CD4-positive, alpha-beta T cell (primary cell): ENCODE measurements around the gene KDM1B. TPM values are rescaled to one million over a fixed set of nuclear protein-coding genes. Genes with fewer than 3 reads are reported as not detected.

ENCODE experiments used
- ATAC-seq: fragments of 200-7000 bp; cut with Tn5 transposase; one replicate; pipeline ENCODE4 v1.10.0; 2022; ENCODE audit warnings: mild to moderate bottlenecking; ENCODE audit not compliant: poor library complexity
- CTCF ChIA-PET: fragments of 350-600 bp; sonication (Branson Sonifier 250); formaldehyde crosslinking; loops from one replicate; lab custom pipeline; 2021; ENCODE audit warnings: antibody characterized with exemption, inconsistent platforms; lab: Charles Lee
- POLR2A ChIA-PET: fragments of 350-600 bp; sonication (Branson Sonifier 250); formaldehyde crosslinking; loops from one replicate; lab custom pipeline; 2021; ENCODE audit warnings: antibody characterized with exemption, inconsistent platforms; lab: Charles Lee
- DNase-seq, 14 experiments: peaks; one replicate each; pipeline ENCODE4 v3.0.0-alpha.2; 2013 to 2020; ENCODE audit warnings: mixed read lengths in 2 of 14
- H3K27ac ChIP-seq, 2 donors: one replicate each; pipeline versions ENCODE4 v1.5.1 to v1.7.0; 2013; ENCODE audit warnings: low read length in 2 of 2, low read depth in 1 of 2, mild to moderate bottlenecking in 1 of 2
- H3K27me3 ChIP-seq, 2 experiments: 1 replicate in 1 of 2; 2 replicates in 1 of 2; pipeline versions ENCODE4 v1.6.1 to v1.7.0; 2013; ENCODE audit warnings: low read length in 2 of 2, control low read depth in 1 of 2, mild to moderate bottlenecking in 1 of 2, moderate library complexity in 1 of 2; ENCODE audit not compliant: insufficient read depth in 2 of 2, control insufficient read depth in 1 of 2
- H3K36me3 ChIP-seq: one replicate; pipeline ENCODE4 v1.6.1; 2013; ENCODE audit warnings: low read length, control low read depth; ENCODE audit not compliant: insufficient read depth
- H3K4me1 ChIP-seq: one replicate; pipeline ENCODE4 v1.6.1; 2013; ENCODE audit warnings: low read length, control low read depth; ENCODE audit not compliant: insufficient read depth
- H3K4me3 ChIP-seq: one replicate; pipeline ENCODE4 v1.5.1; 2013; ENCODE audit warnings: mild to moderate bottlenecking, low read length, moderate library complexity
- H3K9me3 ChIP-seq, 2 experiments: 1 replicate in 1 of 2; 2 replicates in 1 of 2; pipeline versions ENCODE4 v1.6.1 to v1.7.0; 2013; ENCODE audit warnings: low read length in 2 of 2, mild to moderate bottlenecking in 2 of 2, control low read depth in 1 of 2, moderate library complexity in 1 of 2; ENCODE audit not compliant: control insufficient read depth in 1 of 2, insufficient read depth in 1 of 2
- H3K27ac Mint-ChIP-seq: one replicate; pipeline ENCODE4 v1.8.0; 2020; ENCODE audit warnings: mixed read lengths
- H3K27me3 Mint-ChIP-seq: one replicate; pipeline ENCODE4 v1.8.0; 2021; ENCODE audit warnings: mixed read lengths
- H3K36me3 Mint-ChIP-seq: one replicate; pipeline ENCODE4 v1.8.0; 2021; ENCODE audit warnings: low read depth, mixed read lengths
- H3K4me1 Mint-ChIP-seq: one replicate; pipeline ENCODE4 v1.8.0; 2021; ENCODE audit warnings: low read depth, mixed read lengths
- H3K4me3 Mint-ChIP-seq: one replicate; pipeline ENCODE4 v1.8.0; 2020; ENCODE audit warnings: mild to moderate bottlenecking, mixed read lengths
- H3K9me3 Mint-ChIP-seq: one replicate; pipeline ENCODE4 v1.8.0; 2020; ENCODE audit warnings: mixed read lengths
- CTCF ChIP-seq: fragments of 200-600 bp; IDR thresholded peaks from one replicate; pipeline ENCODE4 v1.8.0; 2022; ENCODE audit warnings: antibody characterized with exemption, mild to moderate bottlenecking
- intact Hi-C, 2 experiments: fragments of 100-400 bp; cut with DNase I in 1 of 2; cut with micrococcal nuclease in 1 of 2; formaldehyde crosslinking; loops; one replicate each; pipeline versions ENCODE4 v1.15.1 to v1.9.0; 2023 to 2025; cut with DNase I, micrococcal nuclease
- total RNA-seq, 174 experiments: library from RNA in 2 of 174; stranded (reverse) in 2 of 174; gene quantifications; one replicate each; pipeline ENCODE4 v1.2.3 and lab custom pipeline; 2021 to 2026

Gene KDM1B
- total RNA-seq, 2 experiments from 2014 or later, result 4.4 to 6.0 TPM

DNA sequence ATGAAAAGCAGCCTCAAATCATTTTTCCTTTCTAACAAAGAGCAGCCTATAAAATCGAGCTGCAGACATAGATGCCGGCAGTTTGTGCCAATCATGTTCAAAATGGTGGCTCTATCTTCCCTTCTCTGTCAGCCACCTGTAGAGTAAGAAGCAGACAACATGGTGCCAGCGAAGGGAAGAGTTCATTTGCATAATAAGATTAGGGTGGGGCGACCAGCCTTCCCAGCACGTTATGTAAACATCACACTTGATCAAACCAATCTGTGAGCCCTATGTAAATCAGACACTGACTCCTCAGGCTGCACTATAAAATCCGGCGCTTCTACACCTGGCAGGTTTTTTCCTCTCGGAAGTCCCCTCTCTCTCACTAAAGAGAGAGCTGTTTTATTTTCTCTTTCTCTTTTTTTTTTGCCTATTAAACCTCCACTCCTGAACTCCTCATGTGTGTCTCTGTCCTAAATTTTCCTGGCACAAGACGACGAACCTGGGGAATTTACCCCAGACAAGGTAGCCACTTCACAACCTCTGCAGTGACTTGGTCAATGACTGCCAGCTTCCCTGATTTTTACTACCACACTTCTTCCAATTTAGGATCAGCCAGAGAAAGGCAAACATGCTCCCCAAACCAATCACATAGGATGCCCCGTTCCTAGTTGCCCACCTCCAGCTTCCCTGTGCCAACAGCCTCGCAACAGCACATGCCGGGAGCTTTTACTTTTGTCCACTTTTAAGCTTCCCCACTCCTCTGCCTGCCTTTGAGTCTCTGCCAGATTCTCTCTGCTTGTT, 13.2 kb upstream of the KDM1B start:
- Histone ChIP-seq H3K9me3 (no peaks in the 10 kb centered on the region), H3K27ac (no peak overlapping the region), H3K27me3 (no peaks in the 10 kb centered on the region), H3K4me3 (no peak overlapping the region), H3K36me3 (peaks cover 63% of the 10 kb centered on the region), H3K4me1 (no peaks in the 10 kb centered on the region)
- no peaks in the 10 kb centered on the region for H3K27me3 Mint-ChIP-seq
- H3K4me3 Mint-ChIP-seq, result no peak overlapping the region
- intact Hi-C loops, result no loop called here
- no peaks in the 10 kb centered on the region for H3K4me1 Mint-ChIP-seq
- no peak for ATAC-seq
- peaks cover 72% of the 10 kb centered on the region for H3K36me3 Mint-ChIP-seq
- TF ChIP-seq CTCF, result no peak
- no peaks in the 10 kb centered on the region for H3K9me3 Mint-ChIP-seq
- CTCF ChIA-PET, result no interaction called here
- no peak overlapping the region for H3K27ac Mint-ChIP-seq
- POLR2A ChIA-PET, result no interaction called here
- no peak for DNase-seq

GRCh38 chr6:18142591-18142861, 12.7 kb upstream of the KDM1B start:
- ChIA-PET CTCF (no interaction called here), POLR2A (no interaction called here)
- Mint-ChIP-seq H3K27me3 (no peaks in the 10 kb centered on the region), H3K4me1 (no peaks in the 10 kb centered on the region), H3K27ac (no peak overlapping the region), H3K9me3 (no peaks in the 10 kb centered on the region), H3K36me3 (peaks cover 77% of the 10 kb centered on the region), H3K4me3 (no peak overlapping the region)
- ATAC-seq (no peak), DNase-seq (no peak)
- TF ChIP-seq CTCF, result no peak
- H3K4me1 ChIP-seq, result no peaks in the 10 kb centered on the region
- H3K9me3 ChIP-seq, result no peaks in the 10 kb centered on the region
- intact Hi-C loops, result no loop called here
- H3K27me3 ChIP-seq, result no peaks in the 10 kb centered on the region
- H3K27ac ChIP-seq, result no peak overlapping the region
- peaks cover 67% of the 10 kb centered on the region for H3K36me3 ChIP-seq
- H3K4me3 ChIP-seq, result no peak overlapping the region

DNA sequence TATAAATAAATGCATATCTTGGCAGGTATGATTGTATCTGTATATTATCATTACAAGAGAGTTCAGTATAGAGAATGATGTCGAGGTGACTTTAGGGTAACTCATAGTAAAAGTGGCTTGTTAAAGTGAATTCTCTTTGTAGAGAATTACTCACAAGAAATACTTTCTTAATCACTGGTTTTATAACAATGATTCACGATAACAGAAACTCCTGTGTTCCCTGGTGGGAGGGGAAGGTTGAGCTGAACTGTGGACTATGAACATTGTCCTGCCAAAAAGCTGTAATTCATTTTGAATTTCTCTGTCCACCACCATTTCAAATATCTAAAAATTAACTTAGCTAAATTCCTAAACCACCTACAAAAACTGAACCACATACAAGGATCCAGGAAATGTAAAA, 8.1 kb upstream of the KDM1B start:
- ChIA-PET CTCF (no interaction called here), POLR2A (no interaction called here)
- DNase-seq, result no peak
- no peak overlapping the region for H3K27ac ChIP-seq
- Mint-ChIP-seq H3K36me3 (peaks cover 60% of the 10 kb centered on the region), H3K27me3 (no peaks in the 10 kb centered on the region), H3K4me1 (no peaks in the 10 kb centered on the region), H3K4me3 (no peak overlapping the region), H3K27ac (no peak overlapping the region), H3K9me3 (no peaks in the 10 kb centered on the region)
- H3K27me3 ChIP-seq, result no peaks in the 10 kb centered on the region
- intact Hi-C loops, result no loop called here
- ATAC-seq, result no peak
- no peaks in the 10 kb centered on the region for H3K9me3 ChIP-seq
- no peaks in the 10 kb centered on the region for H3K4me1 ChIP-seq
- no peak overlapping the region for H3K4me3 ChIP-seq
- no peak for TF ChIP-seq CTCF
- peaks cover 49% of the 10 kb centered on the region for H3K36me3 ChIP-seq
